Keratinocyte (primary cell): ENCODE results near the gene AATF. TPM values are rescaled to one million over a fixed set of nuclear protein-coding genes. Genes with fewer than 3 reads are reported as not detected.

ENCODE experiments used
- DNase-seq: peaks from one replicate; pipeline ENCODE4 v3.0.0-alpha.2; 2011; ENCODE audit warnings: low read depth, missing footprints, low spot score
- FAIRE-seq: peaks from 2 replicates; lab custom pipeline; 2011; peaks lifted over from hg19 to GRCh38; lab: Jason Lieb, UNC
- H2AFZ ChIP-seq: 2 replicates; pipeline ENCODE4 v1.6.0; 2012; ENCODE audit warnings: low read length, control low read depth, inconsistent platforms; ENCODE audit not compliant: control insufficient read depth
- H3K27ac ChIP-seq: 2 replicates; pipeline ENCODE4 v1.5.1; 2011; ENCODE audit warnings: low read length; ENCODE audit not compliant: control insufficient read depth, insufficient read depth
- H3K27me3 ChIP-seq: 3 replicates; pipeline ENCODE4 v1.6.0; 2011; ENCODE audit warnings: low read length; ENCODE audit not compliant: control insufficient read depth, insufficient read depth; ENCODE audit errors: extremely low read depth
- H3K36me3 ChIP-seq, 2 experiments: 2 replicates in 1 of 2; 3 replicates in 1 of 2; pipeline ENCODE4 v1.5.1; 2011; ENCODE audit warnings: low read length in 2 of 2, mild to moderate bottlenecking in 1 of 2; ENCODE audit not compliant: control insufficient read depth in 2 of 2, insufficient read depth in 2 of 2; ENCODE audit errors: extremely low read depth in 1 of 2
- H3K4me1 ChIP-seq: 3 replicates; pipeline ENCODE4 v1.5.1; 2011; ENCODE audit warnings: low read length; ENCODE audit not compliant: control insufficient read depth, insufficient read depth; ENCODE audit errors: extremely low read depth
- H3K4me2 ChIP-seq: 3 replicates; pipeline ENCODE4 v1.6.0; 2011; ENCODE audit warnings: low read depth, low read length; ENCODE audit not compliant: control insufficient read depth, insufficient read depth; ENCODE audit errors: extremely low read depth
- H3K4me3 ChIP-seq, 3 experiments: fragments of 200-600 bp in 1 of 3; sonication (generic) in 1 of 3; 2 replicates in 2 of 3; 3 replicates in 1 of 3; pipeline ENCODE4 v1.5.1; 2011 to 2016; ENCODE audit warnings: low read length in 3 of 3, mild to moderate bottlenecking in 3 of 3, control low read depth in 2 of 3, inconsistent platforms in 1 of 3, low read depth in 1 of 3, mixed read lengths in 1 of 3, mixed run types in 1 of 3, moderate library complexity in 1 of 3; ENCODE audit not compliant: control insufficient read depth in 2 of 3, insufficient read depth in 2 of 3; ENCODE audit errors: extremely low read depth in 1 of 3
- H3K79me2 ChIP-seq: 2 replicates; pipeline ENCODE4 v1.6.0; 2012; ENCODE audit warnings: low read length; ENCODE audit not compliant: control insufficient read depth, insufficient read depth
- H3K9ac ChIP-seq: 3 replicates; pipeline ENCODE4 v1.6.0; 2011; ENCODE audit warnings: low read length; ENCODE audit not compliant: control insufficient read depth, insufficient read depth; ENCODE audit errors: extremely low read depth
- H3K9me1 ChIP-seq: 3 replicates; pipeline ENCODE4 v1.6.0; 2011; ENCODE audit warnings: low read length; ENCODE audit not compliant: control insufficient read depth, insufficient read depth; ENCODE audit errors: extremely low read depth
- H3K9me3 ChIP-seq: 2 replicates; pipeline ENCODE4 v1.5.1; 2012; ENCODE audit warnings: low read depth, low read length; ENCODE audit not compliant: control insufficient read depth
- H4K20me1 ChIP-seq: 3 replicates; pipeline ENCODE4 v1.6.0; 2011; ENCODE audit warnings: low read length; ENCODE audit not compliant: control insufficient read depth, insufficient read depth; ENCODE audit errors: extremely low read depth
- CTCF ChIP-seq, 3 experiments: IDR thresholded peaks in 1 of 3; conservative IDR thresholded peaks in 1 of 3; optimal IDR thresholded peaks in 1 of 3; 2 replicates in 2 of 3; 3 replicates in 1 of 3; pipeline versions ENCODE3 to v1.5.1; 2011; ENCODE audit warnings: low read length in 3 of 3, mild to moderate bottlenecking in 3 of 3, moderate library complexity in 2 of 3, control low read depth in 1 of 3, inconsistent platforms in 1 of 3; ENCODE audit not compliant: insufficient read depth in 2 of 3; ENCODE audit errors: extremely low read depth in 1 of 3
- EZH2 ChIP-seq: IDR thresholded peaks from one replicate; pipeline ENCODE4 v1.6.1; 2012; ENCODE audit warnings: inconsistent platforms, mild to moderate bottlenecking, low read length, moderate library complexity
- dilution Hi-C: fragments of 300-500 bp; cut with MboI; formaldehyde crosslinking; loops from one replicate; pipeline ENCODE4 v1.7.0; 2020; ENCODE audit warnings: low sequenced_read_pairs; ENCODE audit not compliant: extremely low pct_ligation_motif_present
- polyA plus RNA-seq, 5 experiments: library from polyadenylated mRNA; depleted of rRNA in 3 of 5; stranded (reverse) in 3 of 5; stranded (forward) in 1 of 5; unstranded in 1 of 5; fragments of >200 nt; gene quantifications; 1 replicate in 1 of 5; 2 replicates in 3 of 5; 3 replicates in 1 of 5; pipeline versions ENCODE4 v1.2.1 to v1.2.3, GENCODE V29; 2011 to 2012; ENCODE audit warnings: missing spikeins in 2 of 5, low read depth in 1 of 5, low replicate concordance in 1 of 5

The AATF gene
- polyA plus RNA-seq, 1 donor (not counting 4 experiments of a cell fraction or from before 2014, with no cell fraction given), result 30.4 TPM

GRCh38 chr17:37051833-37052232 is 103.1 kb downstream of the AATF start:
- Histone ChIP-seq H2AFZ (no peak overlapping the region), H3K9me3 (no peaks in the 10 kb centered on the region), H3K79me2 (no peaks in the 10 kb centered on the region), H3K4me2 (no peak overlapping the region), H3K36me3 (peaks cover 9 to 22% of the 10 kb centered on the region in 2 experiments), H3K9me1 (no peaks in the 10 kb centered on the region), H3K4me3 (no peak overlapping the region), H3K27me3 (no peaks in the 10 kb centered on the region), H4K20me1 (no peaks in the 10 kb centered on the region), H3K4me1 (no peaks in the 10 kb centered on the region), H3K9ac (no peak overlapping the region), H3K27ac (no peak overlapping the region)
- dilution Hi-C loops, result no loop called here
- TF ChIP-seq EZH2 (no peak), CTCF (optimal IDR thresholded peaks at IDR 0.05 in 1 of 3, IDR thresholded peaks at IDR 0.05 in 1 of 3, conservative IDR thresholded peaks at IDR 0.05 in 1 of 3; ENCODE audit: extremely low read depth in 1 of 3, insufficient read depth in 2 of 3, low read length in 3 of 3) (no peak)
- DNase-seq (no peak), FAIRE-seq (no peak)

GRCh38 chr17:37052450-37052849 is 103.7 kb downstream of the AATF start:
- peaks cover 9 to 25% of the 10 kb centered on the region in 2 experiments for H3K36me3 ChIP-seq
- H3K4me2 ChIP-seq, result no peak overlapping the region
- H3K4me3 ChIP-seq, result no peak overlapping the region
- no peaks in the 10 kb centered on the region for H3K79me2 ChIP-seq
- H3K9me3 ChIP-seq, result no peaks in the 10 kb centered on the region
- no peaks in the 10 kb centered on the region for H4K20me1 ChIP-seq
- no peak overlapping the region for H3K27ac ChIP-seq
- dilution Hi-C loops, result no loop called here
- H3K9ac ChIP-seq, result no peak overlapping the region
- FAIRE-seq (no peak), DNase-seq (no peak)
- H3K27me3 ChIP-seq, result no peaks in the 10 kb centered on the region
- no peak for TF ChIP-seq EZH2
- TF ChIP-seq CTCF (optimal IDR thresholded peaks at IDR 0.05 in 1 of 3, IDR thresholded peaks at IDR 0.05 in 1 of 3, conservative IDR thresholded peaks at IDR 0.05 in 1 of 3; ENCODE audit: extremely low read depth in 1 of 3, insufficient read depth in 2 of 3, low read length in 3 of 3), result no peak
- H2AFZ ChIP-seq, result no peak overlapping the region
- no peaks in the 10 kb centered on the region for H3K9me1 ChIP-seq
- no peaks in the 10 kb centered on the region for H3K4me1 ChIP-seq
